WI38 (cell line): ENCODE measurements around the gene IRGQ.

Experiments used
- H3K4me3 ChIP-seq: 2 replicates; pipeline ENCODE4 v1.5.1; 2011; ENCODE audit warnings: low read depth, mild to moderate bottlenecking, control low read depth, low read length
- TF ChIP-seq, protein P1 (sequence below): IDR thresholded peaks from 2 replicates; pipeline ENCODE4 v1.5.1; 2012; ENCODE audit warnings: low read depth, mild to moderate bottlenecking, control low read depth, low read length

IRGQ gene

DNA sequence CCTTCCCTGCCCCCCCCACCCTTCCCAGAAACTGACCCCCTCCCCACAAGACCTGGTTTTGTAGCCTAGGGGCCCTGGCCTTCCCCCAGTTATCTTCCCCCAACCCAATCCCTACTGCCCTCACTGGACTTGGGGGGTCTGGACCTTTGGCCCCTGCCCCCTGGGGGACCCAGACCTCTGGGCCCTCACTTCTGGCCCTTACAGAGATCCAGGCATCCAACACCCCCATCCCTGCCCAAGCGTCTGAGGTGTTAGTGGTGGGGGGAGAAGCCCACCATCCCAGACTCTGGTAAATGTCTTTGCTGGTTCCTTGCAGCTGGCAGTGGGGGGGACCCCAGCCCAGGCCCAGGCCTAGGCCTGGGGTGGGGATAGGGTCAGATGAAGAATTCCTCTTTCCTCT is 27.0 kb upstream of the IRGQ start:
- no peak overlapping the region for H3K4me3 ChIP-seq
- TF ChIP-seq, protein P1, sequence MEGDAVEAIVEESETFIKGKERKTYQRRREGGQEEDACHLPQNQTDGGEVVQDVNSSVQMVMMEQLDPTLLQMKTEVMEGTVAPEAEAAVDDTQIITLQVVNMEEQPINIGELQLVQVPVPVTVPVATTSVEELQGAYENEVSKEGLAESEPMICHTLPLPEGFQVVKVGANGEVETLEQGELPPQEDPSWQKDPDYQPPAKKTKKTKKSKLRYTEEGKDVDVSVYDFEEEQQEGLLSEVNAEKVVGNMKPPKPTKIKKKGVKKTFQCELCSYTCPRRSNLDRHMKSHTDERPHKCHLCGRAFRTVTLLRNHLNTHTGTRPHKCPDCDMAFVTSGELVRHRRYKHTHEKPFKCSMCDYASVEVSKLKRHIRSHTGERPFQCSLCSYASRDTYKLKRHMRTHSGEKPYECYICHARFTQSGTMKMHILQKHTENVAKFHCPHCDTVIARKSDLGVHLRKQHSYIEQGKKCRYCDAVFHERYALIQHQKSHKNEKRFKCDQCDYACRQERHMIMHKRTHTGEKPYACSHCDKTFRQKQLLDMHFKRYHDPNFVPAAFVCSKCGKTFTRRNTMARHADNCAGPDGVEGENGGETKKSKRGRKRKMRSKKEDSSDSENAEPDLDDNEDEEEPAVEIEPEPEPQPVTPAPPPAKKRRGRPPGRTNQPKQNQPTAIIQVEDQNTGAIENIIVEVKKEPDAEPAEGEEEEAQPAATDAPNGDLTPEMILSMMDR: no peak

DNA sequence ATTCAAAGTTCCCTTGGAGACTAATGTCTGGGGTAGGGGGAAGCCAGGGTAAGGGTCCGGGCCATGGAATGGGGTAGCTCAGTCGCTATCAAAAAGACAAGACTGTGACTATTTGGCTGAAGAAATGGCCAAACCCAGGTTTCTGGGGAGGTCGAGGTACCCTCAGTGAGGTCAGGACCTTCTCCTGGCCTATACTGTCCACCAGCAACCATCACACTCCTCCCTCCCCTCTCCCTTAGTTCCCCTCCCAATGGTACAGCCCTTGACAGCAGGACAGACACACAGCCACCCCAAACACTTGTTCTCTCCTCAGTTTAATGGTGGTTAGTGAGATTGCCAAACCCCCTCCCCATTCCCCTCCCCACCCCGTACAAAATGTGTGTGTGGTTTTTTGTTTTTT is 26.1 kb upstream of the IRGQ start:
- TF ChIP-seq, protein P1: no peak
- no peak overlapping the region for H3K4me3 ChIP-seq

DNA sequence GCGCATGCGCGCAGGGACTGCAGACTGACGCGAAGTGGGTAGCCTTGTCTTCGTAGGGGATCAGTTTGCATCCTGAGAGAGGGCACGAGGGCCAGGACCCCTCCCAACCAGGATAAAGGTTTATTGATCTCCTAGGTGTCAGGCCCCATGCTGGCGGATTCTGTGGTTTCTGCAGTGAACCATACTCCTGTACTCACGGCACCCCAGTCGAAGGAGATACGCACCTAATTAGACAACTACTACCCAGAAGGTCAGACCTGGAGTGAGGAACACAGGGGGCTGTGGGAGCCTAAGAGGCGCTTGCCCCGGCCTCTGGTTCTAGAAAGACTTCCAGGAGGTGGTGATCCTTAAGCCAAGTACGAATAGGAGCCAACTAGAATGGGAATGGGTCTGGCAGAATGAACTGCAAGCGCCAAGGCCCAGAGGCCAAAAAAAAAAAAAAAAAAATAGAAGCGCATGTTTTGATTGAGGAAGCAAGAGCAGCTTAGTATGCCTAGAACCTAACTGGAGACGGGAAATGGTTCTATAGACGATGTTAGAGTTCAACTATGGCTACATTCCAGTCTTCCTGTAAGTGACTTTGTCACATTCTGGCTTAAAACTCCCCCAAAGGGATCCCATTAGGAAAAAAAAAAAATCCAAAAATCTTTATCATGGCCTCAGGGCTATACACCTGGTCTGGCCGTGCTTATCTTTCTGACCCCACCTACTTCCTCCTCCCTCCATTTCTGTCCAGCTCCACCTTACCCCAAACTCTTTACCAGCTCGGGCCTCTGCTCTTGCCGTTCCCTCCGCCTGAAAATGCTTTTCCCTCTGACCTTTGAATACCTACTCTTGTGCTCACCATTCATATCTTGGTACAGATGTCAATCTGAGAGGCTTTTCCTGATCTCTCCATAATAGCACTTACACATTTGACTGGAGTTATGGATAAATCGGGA is 24.4 kb upstream of the IRGQ start:
- TF ChIP-seq, protein P1: no peak
- peak overlapping the region; percentile 79 for H3K4me3 ChIP-seq

DNA sequence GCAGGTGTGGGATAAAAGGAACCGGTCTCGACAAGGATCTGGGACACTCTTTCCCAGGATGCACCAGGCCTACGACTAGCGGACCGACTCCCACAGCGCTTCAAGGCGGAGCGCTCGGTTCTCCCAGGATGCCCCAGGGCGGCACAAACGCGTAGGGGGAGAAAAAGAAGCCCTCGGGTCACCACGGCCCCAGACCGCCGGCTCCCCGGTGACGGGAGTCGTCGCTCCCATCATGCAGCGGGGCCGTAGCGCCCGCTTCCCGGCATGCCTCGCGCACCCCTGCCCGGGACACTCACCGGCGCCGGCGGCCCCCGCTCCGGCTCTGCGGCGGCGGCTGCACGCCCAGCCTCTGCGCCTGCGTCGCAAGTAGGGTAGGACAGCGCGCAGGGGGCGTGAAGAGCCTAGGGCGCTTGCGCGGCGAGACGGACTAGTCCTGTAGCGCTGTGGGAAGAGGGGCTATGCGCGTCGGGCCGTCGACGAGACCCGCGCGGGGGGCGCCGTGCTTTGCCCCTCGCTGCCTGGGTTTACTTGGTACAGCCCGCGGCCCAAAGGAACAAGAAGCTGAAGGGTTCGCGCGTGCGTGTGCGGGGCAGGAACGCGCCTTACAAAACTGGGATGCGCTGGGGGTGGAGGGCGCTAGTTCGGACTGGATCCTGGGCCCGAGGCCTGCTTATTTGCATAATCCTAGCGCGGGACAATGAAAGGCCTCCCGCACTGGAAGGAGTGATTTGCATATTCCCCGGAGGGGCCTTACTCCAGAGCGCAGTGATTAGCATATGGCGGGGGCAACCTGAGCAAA is 23.5 kb upstream of the IRGQ start, which contains the start of gene ZNF428:
TSS of gene ZNF428 (minus strand) at position 368 of the 799 bp plus-strand sequence. CDS start 5,325 bp downstream, outside the sequence.
- TF ChIP-seq, protein P1: no peak
- H3K4me3 ChIP-seq: peak within 1 kb of the TSS; percentile 79

DNA sequence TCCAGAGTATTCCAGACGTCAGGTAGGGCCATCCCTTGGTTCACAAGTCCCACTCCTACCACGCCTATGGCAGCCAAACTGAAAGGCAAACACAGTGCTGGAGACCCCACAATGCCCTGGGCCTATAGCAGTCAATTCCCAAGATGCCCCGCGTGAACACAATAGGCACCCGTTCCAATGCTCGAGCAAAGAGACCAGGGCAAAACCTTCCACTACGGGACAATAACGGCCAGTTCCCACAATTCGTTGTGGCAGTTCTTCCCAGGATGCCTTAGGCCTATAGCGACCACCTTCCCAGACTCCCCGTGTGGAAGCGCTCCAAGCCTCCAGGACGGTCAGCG is 23.0 kb upstream of the IRGQ start:
- TF ChIP-seq, protein P1: no peak
- peak overlapping the region; percentile 79 for H3K4me3 ChIP-seq

DNA sequence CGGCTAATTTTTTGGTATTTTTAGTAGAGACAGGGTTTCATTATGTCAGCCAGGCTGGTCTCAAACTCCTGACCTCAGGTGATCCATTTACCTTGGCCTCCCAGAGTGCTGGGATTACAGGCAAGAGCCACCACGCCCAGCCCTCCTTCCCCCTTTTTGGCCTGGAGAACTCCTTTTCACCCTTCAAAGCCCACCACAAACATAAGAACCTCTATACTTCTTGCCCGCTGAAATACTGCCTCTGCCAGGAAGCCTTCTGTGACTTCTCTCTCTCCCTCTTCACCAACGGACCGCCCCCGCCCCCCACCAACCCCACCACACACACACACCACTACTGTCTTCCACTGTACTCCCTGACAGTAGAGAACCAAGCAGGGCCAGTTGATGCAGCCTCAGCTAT is 21.0 kb upstream of the IRGQ start:
- TF ChIP-seq, protein P1: no peak
- no peak overlapping the region for H3K4me3 ChIP-seq

DNA sequence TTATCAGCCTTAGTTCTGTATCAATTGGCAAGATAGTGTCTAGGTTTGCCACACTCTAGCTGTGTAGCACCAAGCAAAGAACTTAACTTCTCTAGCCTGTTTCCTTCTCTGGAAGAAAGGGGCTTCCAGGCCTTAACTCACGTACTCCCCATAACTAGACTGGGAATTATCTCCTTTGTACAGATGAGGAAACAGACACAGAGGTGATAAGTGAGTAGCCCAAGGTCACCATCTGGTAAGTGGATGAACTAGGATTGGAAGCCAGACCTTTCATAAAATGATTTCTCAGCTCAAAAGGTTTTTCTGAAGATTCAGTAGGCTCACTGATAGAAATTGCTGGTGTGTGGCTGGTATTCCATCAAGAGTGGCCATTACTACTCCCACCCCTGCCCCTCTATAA is 20.4 kb upstream of the IRGQ start:
- TF ChIP-seq, protein P1: no peak
- H3K4me3 ChIP-seq: no peak overlapping the region
